ENCODE measurements around the gene CAPN11. TPM values are rescaled to one million over a fixed set of nuclear protein-coding genes. Genes with fewer than 3 reads are reported as not detected.

The CAPN11 gene
- total and polyA plus RNA-seq, 9 of the 15 experiments (the other 6 are each of a cell fraction or from before 2014, with no cell fraction given): 0.03 to 0.61 (median 0.17) TPM; not detected in 1

- H3K9me1 ChIP-seq (ENCODE audit: control insufficient read depth, insufficient read depth, low read length): no peaks in the 10 kb centered on the region
- peaks cover 58% of the 10 kb centered on the region for H3K36me3 ChIP-seq (ENCODE audit: control insufficient read depth, insufficient read depth, low read length)
- FAIRE-seq: no peak
- no peaks in the 10 kb centered on the region for H3K9me3 ChIP-seq (replicated peaks; ENCODE audit: control insufficient read depth, insufficient read depth, low read depth, low read length)
- H3K27ac ChIP-seq (ENCODE audit: extremely low read depth, low read depth, low read length): no peak overlapping the region
- H4K20me1 ChIP-seq (replicated peaks; ENCODE audit: control insufficient read depth, insufficient read depth, low read length): peaks cover 67% of the 10 kb centered on the region
- 82% methylated on average over 2 of the region's 2 CpGs for WGBS (ENCODE audit: insufficient coverage, low coverage, missing lambda C conversion rate)
- H3K4me1 ChIP-seq (replicated peaks in 1 of 2; ENCODE audit: control insufficient read depth in 2 of 2, insufficient read depth in 2 of 2, low read length in 2 of 2): peaks cover 40 to 72% of the 10 kb centered on the region in 2 experiments
- H3K4me2 ChIP-seq (ENCODE audit: insufficient read depth, low read length): peak overlapping the region; percentile 13; the same call in 1 of the 2 replicates
- BruUV-seq (replicated peaks): no TSS peak
- ChIA-PET CTCF (ENCODE audit: low intra/inter-chr PET ratio) (no interaction called here), POLR2A (interaction anchor here (0.6 to 2.5 kb wide), 10 partner anchors 8 to 349 kb away, joined by 3 to 13 read pairs (median 3); no protein-coding TSS in a partner anchor)
- peaks cover 98% of the 10 kb centered on the region for H3K79me2 ChIP-seq (ENCODE audit: control insufficient read depth, insufficient read depth, low read length)
- in situ Hi-C loops (cut with MboI): no loop called here
- no peak overlapping the region for H2AFZ ChIP-seq (ENCODE audit: low read depth, low read length)
- TF ChIP-seq DACH1 (IDR thresholded peaks at IDR 0.05; ENCODE audit: partially characterized antibody) (peak; percentile 39), ZNF780A (CRISPR knock-in tag; IDR thresholded peaks at IDR 0.05) (no peak)
- no peaks in the 10 kb centered on the region for H3K27me3 ChIP-seq (ENCODE audit: control insufficient read depth in 2 of 2, insufficient read depth in 2 of 2, low read length in 2 of 2)
- DNase-seq (ENCODE audit: extremely low read depth in 1 of 4, low spot score in 3 of 4): no peak
- no peak for ATAC-seq
- intact Hi-C loops (cut with micrococcal nuclease): no loop called here
- 0 out of 4 replicates have a peak overlapping the region, but pooled peaks of 1 of the 2 experiments have one; percentile 12 for H3K9ac ChIP-seq (ENCODE audit: insufficient read depth in 1 of 2, low read depth in 2 of 2, low read length in 2 of 2)
- H3K4me3 ChIP-seq: no peak overlapping the region
Observed at GRCh38 chr6:44123544-44123943, 35.1 kb upstream of the CAPN11 start.

GRCh38 chr6:44126320-44127149 is 32.1 kb upstream of the CAPN11 start:
- H3K27me3 ChIP-seq (ENCODE audit: control insufficient read depth in 2 of 2, insufficient read depth in 2 of 2, low read length in 2 of 2): no peaks in the 10 kb centered on the region
- peaks cover 44% of the 10 kb centered on the region for H4K20me1 ChIP-seq (replicated peaks; ENCODE audit: control insufficient read depth, insufficient read depth, low read length)
- peaks cover 93% of the 10 kb centered on the region for H3K79me2 ChIP-seq (ENCODE audit: control insufficient read depth, insufficient read depth, low read length)
- CTCF ChIA-PET (ENCODE audit: low intra/inter-chr PET ratio): no interaction called here
- DNase-seq (ENCODE audit: extremely low read depth in 1 of 4, low spot score in 3 of 4): peak in 2 of 4 experiments; percentile 84
- POLR2A ChIA-PET: interaction anchor here (1.0 kb wide), 1 partner anchor 15 kb away, joined by 4 read pairs; no protein-coding TSS in a partner anchor
- intact Hi-C loops (cut with micrococcal nuclease): loop anchor here (5.0 kb wide), 1 partner anchor 499 kb away; the partner anchor contains the start of gene GTPBP2
- peak; percentile 59 for FAIRE-seq
- BruUV-seq (replicated peaks): TSS peak; percentile 48
- no peaks in the 10 kb centered on the region for H3K9me3 ChIP-seq (replicated peaks; ENCODE audit: control insufficient read depth, insufficient read depth, low read depth, low read length)
- H3K4me2 ChIP-seq (ENCODE audit: insufficient read depth, low read length): peak overlapping the region; percentile 94
- in situ Hi-C loops (cut with MboI): no loop called here
- H3K4me1 ChIP-seq (replicated peaks in 1 of 2; ENCODE audit: control insufficient read depth in 2 of 2, insufficient read depth in 2 of 2, low read length in 2 of 2): peaks cover 51 to 60% of the 10 kb centered on the region in 2 experiments
- H3K9ac ChIP-seq (ENCODE audit: insufficient read depth in 1 of 2, low read depth in 2 of 2, low read length in 2 of 2): peak overlapping the region; percentile 78 to 92
- peak overlapping the region; percentile 67; the same call in 1 of the 2 replicates for H2AFZ ChIP-seq (ENCODE audit: low read depth, low read length)
- peak overlapping the region; percentile 75 for H3K27ac ChIP-seq (ENCODE audit: extremely low read depth, low read depth, low read length)
- no peaks in the 10 kb centered on the region for H3K9me1 ChIP-seq (ENCODE audit: control insufficient read depth, insufficient read depth, low read length)
- under 1% methylated on average over 17 of the region's 31 CpGs for WGBS (ENCODE audit: insufficient coverage, low coverage, missing lambda C conversion rate)
- peaks cover 38% of the 10 kb centered on the region for H3K36me3 ChIP-seq (ENCODE audit: control insufficient read depth, insufficient read depth, low read length)
- H3K4me3 ChIP-seq: peak overlapping the region; percentile 76
- ATAC-seq: peak; percentile 63
- TF ChIP-seq CXXC5 (CRISPR knock-in tag; IDR thresholded peaks at IDR 0.05) (peak; percentile 66; the same call in 1 of the 2 replicates), CTCF (IDR thresholded peaks at IDR 0.05 in 2 of 3, conservative IDR thresholded peaks at IDR 0.05 in 1 of 3; ENCODE audit: insufficient read depth in 2 of 3, low read depth in 1 of 3, low read length in 3 of 3) (peak in 1 of 3 experiments; percentile 13; a peak in 1 of 6 replicates), TAF1 (IDR thresholded peaks at IDR 0.05; ENCODE audit: control insufficient read depth, extremely low read depth, insufficient read depth, low read length, severe bottlenecking) (peak; percentile 44), SFPQ (IDR thresholded peaks at IDR 0.05; ENCODE audit: low read depth, low read length) (no peak), DIDO1 (tag; IDR thresholded peaks at IDR 0.05; ENCODE audit: low read depth) (0 out of 2 replicates have a peak, but pooled peaks have one; percentile 25), TEAD1 (CRISPR knock-in tag; IDR thresholded peaks at IDR 0.05) (no peak), SMARCA5 (IDR thresholded peaks at IDR 0.05) (0 out of 2 replicates have a peak, but pooled peaks have one; percentile 22)

Measured in K562 (cell line).